Stimulated activated naive B cell treated with anti-CD40 and anti-IgM and Interleukin-4, amounts not matched to agents 10 μg/mL and 1 μg/mL and 100 μg/mL, for 72 hours (primary cell): ENCODE measurements around the gene CTNNBIP1.

Experiments used
- ATAC-seq, 2 donors: fragments of 150-1000 bp; cut with Tn5 transposase; replicated peaks; 2 replicates each; pipeline ENCODE4 v1.10.0; 2021; ENCODE audit warnings: moderate library complexity in 1 of 2
- DNase-seq: peaks from one replicate; pipeline ENCODE4 v3.0.0; 2021
- H3K27ac Mint-ChIP-seq: one replicate; pipeline ENCODE4 v1.8.0; 2022; ENCODE audit warnings: mild to moderate bottlenecking, mixed read lengths
- H3K27me3 Mint-ChIP-seq, 2 donors: one replicate each; pipeline ENCODE4 v1.8.0; 2022; ENCODE audit warnings: mixed read lengths in 2 of 2
- H3K36me3 Mint-ChIP-seq, 2 donors: one replicate each; pipeline ENCODE4 v1.8.0; 2022; ENCODE audit warnings: mixed read lengths in 2 of 2, mild to moderate bottlenecking in 1 of 2
- H3K4me1 Mint-ChIP-seq, 2 donors: one replicate each; pipeline ENCODE4 v1.8.0; 2022; ENCODE audit warnings: mixed read lengths in 2 of 2, mild to moderate bottlenecking in 1 of 2
- H3K4me3 Mint-ChIP-seq, 2 donors: one replicate each; pipeline ENCODE4 v1.8.0; 2022; ENCODE audit warnings: mild to moderate bottlenecking in 2 of 2, mixed read lengths in 2 of 2, moderate library complexity in 1 of 2
- H3K9me3 Mint-ChIP-seq, 2 donors: one replicate each; pipeline ENCODE4 v1.8.0; 2022; ENCODE audit warnings: mixed read lengths in 2 of 2, mild to moderate bottlenecking in 1 of 2

The CTNNBIP1 gene

DNA sequence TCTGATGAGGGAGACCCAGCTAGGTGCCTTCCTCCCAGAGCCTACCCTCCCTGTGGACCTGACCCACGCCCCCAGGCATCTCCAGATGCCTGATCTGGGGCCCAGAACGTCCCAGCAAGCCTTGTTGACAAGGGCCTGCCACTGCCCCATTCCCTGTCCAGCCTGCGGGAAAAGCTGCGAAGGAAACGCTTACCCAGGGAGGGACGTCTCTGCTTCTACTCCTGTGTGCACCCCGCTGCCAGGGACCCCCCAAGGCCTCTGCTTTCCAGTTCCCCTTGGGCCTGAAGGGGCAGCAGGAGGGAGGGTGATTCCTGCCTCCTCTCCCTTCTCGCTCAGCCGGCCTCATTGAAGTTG lies 74.7 kb downstream of the CTNNBIP1 start:
- no peak overlapping the region for H3K4me3 Mint-ChIP-seq
- no peaks in the 10 kb centered on the region for H3K27me3 Mint-ChIP-seq
- peaks cover 2 to 12% of the 10 kb centered on the region in 2 donors for H3K4me1 Mint-ChIP-seq
- H3K9me3 Mint-ChIP-seq, result no peaks in the 10 kb centered on the region
- no peaks in the 10 kb centered on the region for H3K36me3 Mint-ChIP-seq
- no peak for ATAC-seq
- DNase-seq, result no peak
- no peak overlapping the region for H3K27ac Mint-ChIP-seq

- Mint-ChIP-seq H3K27ac (no peak overlapping the region), H3K4me3 (no peak overlapping the region), H3K27me3 (no peaks in the 10 kb centered on the region), H3K4me1 (peaks cover 2 to 12% of the 10 kb centered on the region in 2 donors), H3K9me3 (no peaks in the 10 kb centered on the region), H3K36me3 (no peaks in the 10 kb centered on the region)
- no peak for ATAC-seq
- DNase-seq, result no peak
Measured at GRCh38 chr1:9833632-9834031, 76.4 kb downstream of the CTNNBIP1 start.

DNA sequence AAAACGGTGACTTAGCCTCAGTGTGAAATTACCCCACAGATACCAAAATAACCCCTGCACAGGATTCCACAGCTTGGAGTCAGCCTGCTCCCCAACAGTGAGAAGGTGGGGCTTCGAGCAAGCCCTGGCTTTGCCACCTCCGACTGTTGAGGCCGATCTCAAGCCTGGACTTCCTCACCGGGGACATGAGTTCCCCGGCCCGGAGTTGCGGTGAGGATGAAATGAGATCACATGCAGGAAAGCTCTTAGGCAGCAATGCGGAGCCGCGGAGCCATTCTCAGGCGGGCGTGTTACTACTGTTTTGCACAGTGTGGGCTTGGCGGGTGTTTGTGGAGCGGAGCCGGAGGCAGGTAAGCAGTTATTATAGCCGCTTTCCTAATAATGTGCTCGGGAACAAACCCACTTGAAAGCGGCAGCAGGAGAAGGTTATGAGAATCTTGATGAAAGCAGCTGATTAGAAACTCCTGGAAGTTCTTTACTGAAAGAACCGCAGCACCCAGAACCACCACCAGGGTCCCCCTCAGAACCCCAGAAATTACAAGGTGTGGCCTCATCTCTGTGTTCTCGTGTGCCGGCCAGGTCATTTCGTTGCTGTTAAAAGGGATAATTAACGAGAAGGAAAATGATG lies 82.4 kb downstream of the CTNNBIP1 start:
- Mint-ChIP-seq H3K27me3 (no peaks in the 10 kb centered on the region), H3K36me3 (no peaks in the 10 kb centered on the region), H3K4me1 (peaks cover 20 to 21% of the 10 kb centered on the region in 2 donors), H3K9me3 (no peaks in the 10 kb centered on the region), H3K27ac (no peak overlapping the region), H3K4me3 (no peak overlapping the region)
- ATAC-seq, result no peak
- no peak for DNase-seq

- no peaks in the 10 kb centered on the region for H3K9me3 Mint-ChIP-seq
- no peaks in the 10 kb centered on the region for H3K27me3 Mint-ChIP-seq
- ATAC-seq (no peak), DNase-seq (no peak)
- H3K4me3 Mint-ChIP-seq, result no peak overlapping the region
- H3K4me1 Mint-ChIP-seq, result peaks cover 22 to 30% of the 10 kb centered on the region in 2 donors
- no peak overlapping the region for H3K27ac Mint-ChIP-seq
- H3K36me3 Mint-ChIP-seq, result no peaks in the 10 kb centered on the region
Measured at GRCh38 chr1:9826616-9827015, 83.5 kb downstream of the CTNNBIP1 start.

DNA sequence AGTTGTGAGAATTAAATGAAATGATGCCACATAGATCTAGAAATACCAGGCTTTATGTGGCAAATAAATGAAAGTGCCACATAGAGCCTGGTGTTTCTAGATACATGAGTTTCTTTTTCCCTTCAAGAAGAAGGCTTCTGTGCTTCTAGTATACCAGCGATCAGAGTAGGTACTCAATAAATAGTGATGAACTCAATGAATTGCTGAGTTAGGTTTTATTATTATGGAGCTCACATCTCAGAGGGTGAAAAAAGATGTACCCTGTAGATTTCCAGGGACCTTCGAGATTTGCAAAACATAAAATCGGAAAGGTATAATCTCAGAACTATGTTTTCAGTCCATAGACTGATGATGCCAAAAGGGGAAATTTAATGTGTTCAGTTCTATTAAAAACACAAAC lies 84.0 kb downstream of the CTNNBIP1 start:
- Mint-ChIP-seq H3K27ac (peak overlapping the region; percentile 82), H3K36me3 (no peaks in the 10 kb centered on the region), H3K27me3 (no peaks in the 10 kb centered on the region), H3K9me3 (no peaks in the 10 kb centered on the region), H3K4me1 (peaks cover 22 to 30% of the 10 kb centered on the region in 2 donors), H3K4me3 (no peak overlapping the region)
- no peak for DNase-seq
- no peak for ATAC-seq

DNA sequence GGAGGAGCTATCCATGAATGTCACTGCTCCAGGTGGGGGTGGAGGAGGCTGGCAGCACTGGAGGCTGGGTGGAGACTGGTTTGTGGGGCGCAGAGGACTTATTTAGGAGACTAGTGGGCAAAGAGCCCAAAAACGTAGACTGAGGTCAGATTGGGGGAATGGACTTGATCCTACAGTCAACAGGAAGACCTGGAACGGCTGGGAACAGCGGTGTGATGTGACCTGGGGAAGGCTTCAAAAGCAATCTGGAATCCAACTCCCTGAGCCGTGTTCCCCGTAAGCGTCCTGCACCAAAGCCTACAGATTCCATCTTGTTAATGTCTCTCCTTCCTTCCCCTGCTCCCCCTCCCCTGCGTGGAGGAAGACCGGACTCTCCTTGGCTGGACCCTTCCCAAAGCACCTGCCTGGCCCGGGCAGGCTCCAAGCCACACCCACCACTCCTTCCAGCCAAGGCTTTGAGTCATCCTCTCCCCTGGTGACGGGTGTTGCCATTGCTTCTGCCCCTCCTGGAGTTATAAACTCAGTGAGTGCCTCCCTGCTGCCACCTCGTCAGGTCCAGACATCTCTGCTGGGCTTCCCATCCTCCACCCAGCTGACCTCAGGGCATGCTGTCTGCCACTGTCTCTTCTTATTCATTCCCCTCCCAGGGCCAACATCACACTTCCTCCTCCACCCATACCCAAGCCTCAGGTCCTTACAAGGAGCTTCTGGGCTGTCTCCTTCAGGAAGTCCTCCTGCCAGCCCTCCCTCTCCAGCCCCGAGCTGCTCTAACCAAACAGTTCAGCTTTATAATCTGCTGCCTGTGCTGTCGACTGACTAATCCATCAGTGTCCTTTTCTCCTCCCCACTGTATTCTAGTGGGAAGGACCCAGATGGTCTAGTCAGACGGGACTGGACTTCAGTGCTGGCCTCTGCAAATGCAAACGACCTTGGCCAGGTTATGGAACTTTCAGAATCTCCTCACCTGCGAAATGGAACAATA lies 84.7 kb downstream of the CTNNBIP1 start:
- Mint-ChIP-seq H3K9me3 (no peaks in the 10 kb centered on the region), H3K4me1 (peaks cover 25 to 36% of the 10 kb centered on the region in 2 donors), H3K36me3 (peaks cover 2 to 3% of the 10 kb centered on the region in 2 donors), H3K27ac (peak overlapping the region; percentile 82), H3K27me3 (no peaks in the 10 kb centered on the region), H3K4me3 (peak overlapping the region; percentile 79 to 84)
- peak; percentile 49 to 57 for ATAC-seq
- peak; percentile 41 for DNase-seq

GRCh38 chr1:9824702-9825089 lies 85.4 kb downstream of the CTNNBIP1 start:
- Mint-ChIP-seq H3K9me3 (no peaks in the 10 kb centered on the region), H3K4me3 (peak overlapping the region; percentile 79 to 84), H3K27me3 (no peaks in the 10 kb centered on the region), H3K27ac (peak overlapping the region; percentile 82), H3K36me3 (peaks cover 2 to 3% of the 10 kb centered on the region in 2 donors), H3K4me1 (peaks cover 28 to 41% of the 10 kb centered on the region in 2 donors)
- DNase-seq (no peak), ATAC-seq (no peak)

DNA sequence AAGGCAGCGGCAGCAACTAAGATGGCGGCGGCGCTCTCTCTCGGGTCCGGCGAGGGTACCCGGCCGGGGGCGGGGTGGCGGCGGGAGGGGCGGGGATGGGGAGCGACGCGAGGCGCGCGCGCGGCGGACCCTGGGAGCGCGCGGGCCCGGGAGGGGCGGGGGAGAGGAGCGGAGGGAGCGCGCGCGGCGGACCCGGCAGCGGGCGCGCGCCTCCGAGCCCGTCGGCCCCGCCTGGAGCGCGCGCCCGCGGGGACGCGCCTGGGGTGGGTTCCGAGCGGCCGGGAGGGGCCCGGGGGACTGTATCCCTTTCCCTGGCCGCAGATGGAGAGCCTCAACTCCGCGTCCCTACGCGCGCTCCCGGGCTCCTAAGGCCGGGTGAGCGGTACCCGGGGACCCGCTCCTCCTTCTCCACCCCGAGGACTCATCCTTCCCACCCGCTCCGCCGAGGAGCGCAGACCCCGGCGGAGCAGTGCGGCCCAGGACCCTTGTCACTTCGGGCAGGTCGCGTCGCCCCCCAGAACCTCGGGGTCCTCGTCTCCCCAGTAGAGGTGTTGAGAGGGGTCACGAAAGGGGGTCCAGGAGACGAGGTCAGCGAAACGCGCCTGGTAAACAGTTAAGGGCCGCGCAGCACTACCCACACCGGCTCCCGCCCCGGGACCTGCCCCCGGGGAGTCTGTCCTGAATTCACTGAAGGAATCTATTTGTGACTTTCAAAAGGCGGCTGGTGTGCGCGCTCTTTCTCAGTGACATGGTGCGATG lies 85.9 kb downstream of the CTNNBIP1 start, which contains the start of gene CLSTN1:
Gene CLSTN1 (minus strand): TSS at position 23 of the 759 bp plus-strand sequence. CDS start 232 bp downstream, outside the sequence.
- Mint-ChIP-seq H3K36me3 (peaks cover 2 to 3% of the 10 kb centered on the region in 2 donors), H3K4me3 (peak within 1 kb of the TSS; percentile 91 to 93), H3K27me3 (no peaks in the 10 kb centered on the region), H3K9me3 (no peaks in the 10 kb centered on the region), H3K4me1 (peaks cover 28 to 41% of the 10 kb centered on the region in 2 donors), H3K27ac (peak within 1 kb of the TSS; percentile 81)
- ATAC-seq, result peak; percentile 69 to 80
- DNase-seq, result peak; percentile 76

- Mint-ChIP-seq H3K36me3 (peaks cover 2 to 3% of the 10 kb centered on the region in 2 donors), H3K4me3 (peak overlapping the region; percentile 71 to 91), H3K9me3 (no peaks in the 10 kb centered on the region), H3K27ac (peak overlapping the region; percentile 56), H3K4me1 (peaks cover 28 to 46% of the 10 kb centered on the region in 2 donors), H3K27me3 (no peaks in the 10 kb centered on the region)
- DNase-seq, result no peak
- peak; percentile 38 for ATAC-seq
Measured at GRCh38 chr1:9823693-9823942, 86.5 kb downstream of the CTNNBIP1 start.

GRCh38 chr1:9822897-9823692 lies 87.0 kb downstream of the CTNNBIP1 start:
- H3K27ac Mint-ChIP-seq, result peak overlapping the region; percentile 81
- peak overlapping the region; percentile 91 to 93 for H3K4me3 Mint-ChIP-seq
- ATAC-seq, result peak; percentile 29 to 30
- peaks cover 2 to 3% of the 10 kb centered on the region in 2 donors for H3K36me3 Mint-ChIP-seq
- no peak for DNase-seq
- peaks cover 28 to 46% of the 10 kb centered on the region in 2 donors for H3K4me1 Mint-ChIP-seq
- H3K9me3 Mint-ChIP-seq, result no peaks in the 10 kb centered on the region
- H3K27me3 Mint-ChIP-seq, result no peaks in the 10 kb centered on the region

DNA sequence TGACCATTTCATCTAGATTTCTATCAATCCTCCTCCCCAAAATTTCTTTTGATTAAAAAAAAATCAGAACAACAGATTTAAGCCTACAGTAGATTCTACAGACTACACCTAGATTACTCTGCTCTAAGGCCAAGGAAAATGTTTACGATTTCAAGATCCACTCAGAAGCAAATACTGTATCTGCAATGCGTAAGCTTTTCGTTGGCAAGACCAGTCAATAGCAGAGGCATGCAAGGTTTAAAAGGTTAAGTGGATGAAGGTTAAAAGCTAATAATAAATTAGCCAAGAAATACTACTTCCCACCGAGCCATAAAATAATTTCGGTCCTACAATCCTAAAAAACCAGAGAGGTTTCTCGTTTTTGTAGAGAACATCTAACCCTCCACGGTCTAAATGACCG lies 87.6 kb downstream of the CTNNBIP1 start:
- peak overlapping the region; percentile 81 for H3K27ac Mint-ChIP-seq
- DNase-seq (no peak), ATAC-seq (no peak)
- no peaks in the 10 kb centered on the region for H3K9me3 Mint-ChIP-seq
- H3K4me3 Mint-ChIP-seq, result peak overlapping the region; percentile 91 to 93
- peaks cover 28 to 46% of the 10 kb centered on the region in 2 donors for H3K4me1 Mint-ChIP-seq
- no peaks in the 10 kb centered on the region for H3K27me3 Mint-ChIP-seq
- peaks cover 2 to 3% of the 10 kb centered on the region in 2 donors for H3K36me3 Mint-ChIP-seq

DNA sequence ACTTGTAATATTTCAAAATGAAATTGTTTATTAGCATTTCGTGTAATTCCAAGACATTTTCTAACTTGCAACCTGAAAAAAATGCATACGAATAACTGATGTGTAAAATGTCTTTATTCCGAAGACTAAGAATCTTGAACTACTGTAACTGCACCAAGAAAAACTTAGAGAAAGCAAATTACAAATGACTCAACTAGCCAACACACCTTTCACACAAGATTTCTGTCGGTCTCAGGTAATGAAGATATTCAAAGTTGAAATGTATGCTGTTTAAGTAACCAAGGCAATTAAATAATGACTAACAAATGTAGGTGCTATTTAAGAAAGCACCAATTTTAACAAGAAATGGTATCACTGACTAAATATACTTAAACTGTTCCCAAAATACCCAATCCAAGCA lies 88.4 kb downstream of the CTNNBIP1 start:
- H3K27ac Mint-ChIP-seq, result no peak overlapping the region
- no peak for ATAC-seq

GRCh38 chr1:9820521-9820920 lies 89.5 kb downstream of the CTNNBIP1 start:
- H3K27ac Mint-ChIP-seq, result peak overlapping the region; percentile 63
- H3K27me3 Mint-ChIP-seq, result no peaks in the 10 kb centered on the region
- DNase-seq (no peak), ATAC-seq (no peak)
- no peak overlapping the region for H3K4me3 Mint-ChIP-seq
- no peaks in the 10 kb centered on the region for H3K9me3 Mint-ChIP-seq
- H3K36me3 Mint-ChIP-seq, result peaks cover 3 to 4% of the 10 kb centered on the region in 2 donors
- peaks cover 25 to 48% of the 10 kb centered on the region in 2 donors for H3K4me1 Mint-ChIP-seq

More for the DNA sequence above, 88.4 kb downstream of the CTNNBIP1 start:
- H3K9me3 Mint-ChIP-seq, result no peaks in the 10 kb centered on the region
- peaks cover 27 to 46% of the 10 kb centered on the region in 2 donors for H3K4me1 Mint-ChIP-seq
- H3K27me3 Mint-ChIP-seq, result no peaks in the 10 kb centered on the region
- DNase-seq, result no peak
- H3K36me3 Mint-ChIP-seq, result peaks cover 2 to 3% of the 10 kb centered on the region in 2 donors
- H3K4me3 Mint-ChIP-seq, result peak overlapping the region; percentile 91 to 93
